ENCODE data around the gene CACNA1G.

GRCh38 chr17:50612281-50612680, 51.8 kb downstream of the CACNA1G start:
- TF ChIP-seq SIN3A (IDR thresholded peaks at IDR 0.05; ENCODE audit: borderline replicate concordance, insufficient read depth, low read length) (no peak), POLR2AphosphoS5 (IDR thresholded peaks at IDR 0.05; ENCODE audit: low read depth, low read length) (no peak), TAF1 (IDR thresholded peaks at IDR 0.05; ENCODE audit: borderline replicate concordance, insufficient read depth, low read length) (no peak), REST (IDR thresholded peaks at IDR 0.05; ENCODE audit: insufficient read depth in 1 of 2, low read depth in 2 of 2, low read length in 2 of 2) (no peak)

Data from PFSK-1 (cell line).